HepG2 (cell line): Measurements from ENCODE around the gene EFCAB8. TPM values are rescaled to one million over a fixed set of nuclear protein-coding genes. Genes with fewer than 3 reads are reported as not detected.

Experiments used
- ELF4 ChIP-seq: sonication (generic); formaldehyde crosslinking; IDR thresholded peaks from 2 replicates; pipeline ENCODE4 v1.5.0; 2020; ENCODE audit warnings: missing genetic modification reagents, mild to moderate bottlenecking, moderate library complexity, borderline replicate concordance
- KAT8 ChIP-seq: IDR thresholded peaks from 2 replicates; pipeline ENCODE4 v1.6.1; 2016; ENCODE audit warnings: missing genetic modification reagents, missing compliant biosample characterization
- KLF11 ChIP-seq: IDR thresholded peaks from 2 replicates; pipeline ENCODE4 v1.6.1; 2016; ENCODE audit warnings: missing compliant biosample characterization
- KLF12 ChIP-seq: sonication (generic); formaldehyde crosslinking; IDR thresholded peaks from 2 replicates; pipeline ENCODE4 v1.4.0; 2020; ENCODE audit warnings: missing genetic modification reagents, borderline replicate concordance
- SNAI1 ChIP-seq: sonication (generic); formaldehyde crosslinking; IDR thresholded peaks from 2 replicates; pipeline ENCODE4 v1.5.0; 2020; ENCODE audit warnings: mild to moderate bottlenecking, missing genetic modification reagents, borderline replicate concordance
- ZFP82 ChIP-seq: sonication (generic); formaldehyde crosslinking; IDR thresholded peaks from 2 replicates; pipeline ENCODE4 v1.5.1; 2020; ENCODE audit warnings: mild to moderate bottlenecking, missing genetic modification reagents, borderline replicate concordance
- ZNF350 ChIP-seq: sonication (generic); formaldehyde crosslinking; IDR thresholded peaks from 2 replicates; pipeline ENCODE4 v1.4.0; 2020; ENCODE audit warnings: mild to moderate bottlenecking, low read depth, missing genetic modification reagents, borderline replicate concordance
- ZNF468 ChIP-seq: sonication (generic); formaldehyde crosslinking; IDR thresholded peaks from 2 replicates; pipeline ENCODE4 v1.8.0; 2022; ENCODE audit warnings: mild to moderate bottlenecking, moderate library complexity, missing genetic modification reagents
- ZNF513 ChIP-seq: sonication (generic); formaldehyde crosslinking; conservative IDR thresholded peaks from 2 replicates; pipeline ENCODE4 v1.5.0; 2020; ENCODE audit warnings: missing genetic modification reagents
- ZNF547 ChIP-seq: sonication (generic); formaldehyde crosslinking; IDR thresholded peaks from 2 replicates; pipeline ENCODE4 v1.5.1; 2020; ENCODE audit warnings: mild to moderate bottlenecking, missing genetic modification reagents
- ZNF552 ChIP-seq: sonication (generic); formaldehyde crosslinking; IDR thresholded peaks from 2 replicates; pipeline ENCODE4 v1.9.0; 2022; ENCODE audit warnings: missing genetic modification reagents, mild to moderate bottlenecking, borderline replicate concordance
- ZNF788 ChIP-seq: sonication (generic); formaldehyde crosslinking; IDR thresholded peaks from 2 replicates; pipeline ENCODE4 v1.5.0; 2020; ENCODE audit warnings: mild to moderate bottlenecking, missing genetic modification reagents, borderline replicate concordance
- ZZZ3 ChIP-seq: sonication (generic); formaldehyde crosslinking; IDR thresholded peaks from 2 replicates; pipeline ENCODE4 v1.4.0; 2020; ENCODE audit warnings: missing genetic modification reagents, mild to moderate bottlenecking, borderline replicate concordance
- polyA plus RNA-seq, 8 experiments: library from polyadenylated mRNA; depleted of rRNA in 3 of 8; stranded (reverse) in 7 of 8; unstranded in 1 of 8; fragments of >200 nt; fragmentation: Illumina TruSeq in 4 of 8; extraction: Trizol in 4 of 8; gene quantifications; 2 replicates each; pipeline versions ENCODE4 v1.2.1 to v1.2.3, GENCODE V29; 2011 to 2016; ENCODE audit warnings: low read depth in 4 of 8, missing spikeins in 1 of 8, mixed read lengths in 1 of 8; ENCODE audit not compliant: insufficient read depth in 1 of 8
- total RNA-seq, 5 experiments: library from RNA; depleted of rRNA; stranded (reverse); fragments of >200 nt; fragmentation: Illumina TruSeq; extraction: Trizol; gene quantifications; 2 replicates each; pipeline ENCODE4 v1.2.3, GENCODE V29; 2016; ENCODE audit warnings: low read depth in 1 of 5
- TF ChIP-seq, protein P1 (sequence below): sonication (generic); formaldehyde crosslinking; IDR thresholded peaks from 2 replicates; pipeline ENCODE4 v1.8.0; 2023; ENCODE audit warnings: mild to moderate bottlenecking, missing genetic modification reagents
- TF ChIP-seq, protein P2 (sequence below): sonication (generic); formaldehyde crosslinking; IDR thresholded peaks from 2 replicates; pipeline ENCODE4 v1.5.1; 2020; ENCODE audit warnings: missing genetic modification reagents, mild to moderate bottlenecking, borderline replicate concordance
- TF ChIP-seq, protein P3 (sequence below): sonication (generic); formaldehyde crosslinking; IDR thresholded peaks from 2 replicates; pipeline ENCODE4 v1.8.0; 2022; ENCODE audit warnings: missing genetic modification reagents, low read depth, mild to moderate bottlenecking, borderline replicate concordance
- TF ChIP-seq, protein P4 (sequence below): sonication (generic); formaldehyde crosslinking; IDR thresholded peaks from 2 replicates; pipeline ENCODE4 v1.5.0; 2020; ENCODE audit warnings: mild to moderate bottlenecking, missing genetic modification reagents

The EFCAB8 gene
- total and polyA plus RNA-seq, 2 of the 13 experiments (the other 11 are each of a cell fraction or from before 2014, with no cell fraction given) = 0.15 to 0.22 TPM

- TF ChIP-seq, protein P1, sequence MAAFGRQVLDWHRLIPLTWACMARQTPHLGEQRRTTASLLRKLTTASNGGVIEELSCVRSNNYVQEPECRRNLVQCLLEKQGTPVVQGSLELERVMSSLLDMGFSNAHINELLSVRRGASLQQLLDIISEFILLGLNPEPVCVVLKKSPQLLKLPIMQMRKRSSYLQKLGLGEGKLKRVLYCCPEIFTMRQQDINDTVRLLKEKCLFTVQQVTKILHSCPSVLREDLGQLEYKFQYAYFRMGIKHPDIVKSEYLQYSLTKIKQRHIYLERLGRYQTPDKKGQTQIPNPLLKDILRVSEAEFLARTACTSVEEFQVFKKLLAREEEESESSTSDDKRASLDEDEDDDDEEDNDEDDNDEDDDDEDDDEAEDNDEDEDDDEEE = no peak; the same call in 1 of the 2 replicates
- TF ChIP-seq ZFP82 (CRISPR knock-in tag) (no peak; the same call in none of the 2 replicates), SNAI1 (no peak; the same call in none of the 2 replicates), ZNF468 (CRISPR knock-in tag) (peak; percentile 13; the same call in 1 of the 2 replicates), ZNF547 (no peak), ELF4 (CRISPR knock-in tag) (no peak), ZNF552 (0 out of 2 replicates have a peak, but pooled peaks have one; percentile 53), ZZZ3 (no peak), ZNF513 (CRISPR knock-in tag) (no peak), ZNF788 (CRISPR knock-in tag) (no peak), ZNF350 (CRISPR knock-in tag) (no peak), KAT8 (CRISPR knock-in tag) (no peak), KLF11 (CRISPR knock-in tag) (no peak), KLF12 (no peak)
- TF ChIP-seq, protein P2, sequence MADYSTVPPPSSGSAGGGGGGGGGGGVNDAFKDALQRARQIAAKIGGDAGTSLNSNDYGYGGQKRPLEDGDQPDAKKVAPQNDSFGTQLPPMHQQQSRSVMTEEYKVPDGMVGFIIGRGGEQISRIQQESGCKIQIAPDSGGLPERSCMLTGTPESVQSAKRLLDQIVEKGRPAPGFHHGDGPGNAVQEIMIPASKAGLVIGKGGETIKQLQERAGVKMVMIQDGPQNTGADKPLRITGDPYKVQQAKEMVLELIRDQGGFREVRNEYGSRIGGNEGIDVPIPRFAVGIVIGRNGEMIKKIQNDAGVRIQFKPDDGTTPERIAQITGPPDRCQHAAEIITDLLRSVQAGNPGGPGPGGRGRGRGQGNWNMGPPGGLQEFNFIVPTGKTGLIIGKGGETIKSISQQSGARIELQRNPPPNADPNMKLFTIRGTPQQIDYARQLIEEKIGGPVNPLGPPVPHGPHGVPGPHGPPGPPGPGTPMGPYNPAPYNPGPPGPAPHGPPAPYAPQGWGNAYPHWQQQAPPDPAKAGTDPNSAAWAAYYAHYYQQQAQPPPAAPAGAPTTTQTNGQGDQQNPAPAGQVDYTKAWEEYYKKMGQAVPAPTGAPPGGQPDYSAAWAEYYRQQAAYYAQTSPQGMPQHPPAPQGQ (CRISPR knock-in tag) = no peak
- TF ChIP-seq, protein P3, sequence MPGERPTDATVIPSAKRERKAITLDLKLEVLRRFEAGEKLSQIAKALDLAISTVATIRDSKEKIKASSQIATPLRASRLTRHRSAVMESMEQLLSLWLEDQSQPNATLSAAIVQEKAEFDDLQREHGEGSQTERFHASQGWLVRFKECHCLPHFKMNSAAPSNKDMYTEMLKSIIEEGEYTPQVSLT (CRISPR knock-in tag) = no peak
- TF ChIP-seq, protein P4, sequence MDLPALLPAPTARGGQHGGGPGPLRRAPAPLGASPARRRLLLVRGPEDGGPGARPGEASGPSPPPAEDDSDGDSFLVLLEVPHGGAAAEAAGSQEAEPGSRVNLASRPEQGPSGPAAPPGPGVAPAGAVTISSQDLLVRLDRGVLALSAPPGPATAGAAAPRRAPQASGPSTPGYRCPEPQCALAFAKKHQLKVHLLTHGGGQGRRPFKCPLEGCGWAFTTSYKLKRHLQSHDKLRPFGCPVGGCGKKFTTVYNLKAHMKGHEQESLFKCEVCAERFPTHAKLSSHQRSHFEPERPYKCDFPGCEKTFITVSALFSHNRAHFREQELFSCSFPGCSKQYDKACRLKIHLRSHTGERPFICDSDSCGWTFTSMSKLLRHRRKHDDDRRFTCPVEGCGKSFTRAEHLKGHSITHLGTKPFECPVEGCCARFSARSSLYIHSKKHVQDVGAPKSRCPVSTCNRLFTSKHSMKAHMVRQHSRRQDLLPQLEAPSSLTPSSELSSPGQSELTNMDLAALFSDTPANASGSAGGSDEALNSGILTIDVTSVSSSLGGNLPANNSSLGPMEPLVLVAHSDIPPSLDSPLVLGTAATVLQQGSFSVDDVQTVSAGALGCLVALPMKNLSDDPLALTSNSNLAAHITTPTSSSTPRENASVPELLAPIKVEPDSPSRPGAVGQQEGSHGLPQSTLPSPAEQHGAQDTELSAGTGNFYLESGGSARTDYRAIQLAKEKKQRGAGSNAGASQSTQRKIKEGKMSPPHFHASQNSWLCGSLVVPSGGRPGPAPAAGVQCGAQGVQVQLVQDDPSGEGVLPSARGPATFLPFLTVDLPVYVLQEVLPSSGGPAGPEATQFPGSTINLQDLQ (CRISPR knock-in tag) = no peak; the same call in 1 of the 2 replicates
These were observed 149.9 kb downstream of the EFCAB8 start (continued) for GRCh38 chr20:33008336-33009213.
